Neural progenitor cell (in vitro differentiated cells): Measurements from ENCODE around the gene FBXL17. TPM values are rescaled to one million over a fixed set of nuclear protein-coding genes. Genes with fewer than 3 reads are reported as not detected.
A peak's percentile ranks its signal among the peaks of the same experiment; 100 is the strongest.

Experiments
- DNase-seq: peaks from one replicate; pipeline ENCODE4 v3.0.0-alpha.2; 2016; ENCODE audit warnings: low spot score
- H2AFZ ChIP-seq: fragments of 200-600 bp; sonication (generic); replicated peaks from 2 replicates; pipeline ENCODE4 v1.6.1; 2016; ENCODE audit warnings: antibody characterized with exemption
- H3F3A ChIP-seq: fragments of 200-600 bp; sonication (generic); 2 replicates; pipeline ENCODE4 v1.6.1; 2016; ENCODE audit warnings: antibody characterized with exemption, low read depth
- H3K27ac ChIP-seq: fragments of 200-600 bp; sonication (generic); 2 replicates; pipeline ENCODE4 v1.5.1; 2016; ENCODE audit warnings: mild to moderate bottlenecking
- H3K27me3 ChIP-seq: fragments of 200-600 bp; sonication (generic); 2 replicates; pipeline ENCODE4 v1.6.1; 2016; ENCODE audit warnings: mild to moderate bottlenecking, moderate library complexity
- H3K36me3 ChIP-seq: fragments of 200-600 bp; sonication (generic); 2 replicates; pipeline ENCODE4 v1.5.1; 2016
- H3K4me1 ChIP-seq: fragments of 200-600 bp; sonication (generic); 2 replicates; pipeline ENCODE4 v1.6.1; 2016; ENCODE audit warnings: mixed run types
- H3K4me2 ChIP-seq: fragments of 200-600 bp; sonication (generic); 2 replicates; pipeline ENCODE4 v1.6.1; 2016
- H3K4me3 ChIP-seq: fragments of 200-600 bp; sonication (generic); 2 replicates; pipeline ENCODE4 v1.5.1; 2016
- H3K79me2 ChIP-seq: fragments of 200-600 bp; sonication (generic); 2 replicates; pipeline ENCODE4 v1.6.1; 2016; ENCODE audit warnings: low read depth
- H3K9ac ChIP-seq: fragments of 200-600 bp; sonication (generic); 2 replicates; pipeline ENCODE4 v1.6.1; 2016
- H3K9me3 ChIP-seq: fragments of 200-600 bp; sonication (generic); 2 replicates; pipeline ENCODE4 v1.5.1; 2016; ENCODE audit warnings: low read depth
- H4K20me1 ChIP-seq: fragments of 200-600 bp; sonication (generic); 2 replicates; pipeline ENCODE4 v1.6.1; 2016; ENCODE audit warnings: low read depth
- H3K27ac Mint-ChIP-seq: 3 replicates; pipeline ENCODE4 v1.8.0; 2021; ENCODE audit warnings: mixed read lengths
- H3K27me3 Mint-ChIP-seq: 2 replicates; pipeline ENCODE4 v1.8.0; 2022; ENCODE audit warnings: low read depth, mild to moderate bottlenecking, inconsistent platforms, moderate library complexity, mixed read lengths; ENCODE audit not compliant: insufficient read depth
- H3K36me3 Mint-ChIP-seq: 3 replicates; pipeline ENCODE4 v1.8.0; 2021; ENCODE audit warnings: mixed read lengths
- H3K4me1 Mint-ChIP-seq: 3 replicates; pipeline ENCODE4 v1.8.0; 2021; ENCODE audit warnings: mixed read lengths
- H3K4me3 Mint-ChIP-seq: 3 replicates; pipeline ENCODE4 v1.8.0; 2021; ENCODE audit warnings: mild to moderate bottlenecking, moderate library complexity, mixed read lengths
- H3K9me3 Mint-ChIP-seq: 3 replicates; pipeline ENCODE4 v1.8.0; 2020; ENCODE audit warnings: mixed read lengths
- EZH2 ChIP-seq: fragments of 200-600 bp; sonication (generic); IDR thresholded peaks from 2 replicates; pipeline ENCODE4 v1.6.1; 2017; ENCODE audit warnings: antibody characterized with exemption, mild to moderate bottlenecking, moderate library complexity
- EZH2phosphoT487 ChIP-seq: fragments of 200-600 bp; sonication (generic); IDR thresholded peaks from 2 replicates; pipeline ENCODE4 v1.6.1; 2017; ENCODE audit warnings: antibody characterized with exemption
- total RNA-seq: library from RNA; depleted of rRNA; stranded (reverse); fragments of >200 nt; gene quantifications from 2 replicates; pipeline ENCODE4 v1.2.3, GENCODE V29; 2015; ENCODE audit warnings: low replicate concordance
- TF ChIP-seq, protein P1 (sequence below): fragments of 200-600 bp; sonication (generic); IDR thresholded peaks from 2 replicates; pipeline ENCODE4 v1.5.1; 2017; ENCODE audit warnings: antibody characterized with exemption, mild to moderate bottlenecking

The FBXL17 gene
- total RNA-seq, 1 donor from 2014 or later, result 7.6 TPM

DNA sequence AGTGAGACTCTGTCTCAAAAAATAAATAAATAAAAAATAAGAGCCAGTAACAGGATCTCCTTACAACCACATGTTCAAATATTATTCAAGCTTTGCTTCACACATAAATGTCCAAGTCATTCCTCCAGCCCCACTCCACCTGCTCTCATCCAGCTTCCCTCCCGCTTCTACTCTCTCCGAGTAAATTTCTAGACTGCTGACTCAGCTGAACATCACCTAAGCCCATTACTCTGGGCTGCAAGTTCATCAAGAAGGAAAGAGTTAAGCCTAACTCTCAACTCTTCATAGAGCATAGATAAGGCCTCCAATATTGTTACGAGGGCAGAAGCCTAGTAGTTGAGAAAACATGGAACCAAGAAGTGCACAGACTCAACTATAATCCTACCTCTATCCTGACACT, 300.2 kb downstream of the FBXL17 start:
- H3K79me2 ChIP-seq, result no peaks in the 10 kb centered on the region
- H3K9me3 ChIP-seq, result peaks cover 4% of the 10 kb centered on the region
- Mint-ChIP-seq H3K4me3 (no peak overlapping the region), H3K36me3 (no peaks in the 10 kb centered on the region), H3K4me1 (peaks cover 8% of the 10 kb centered on the region), H3K9me3 (no peaks in the 10 kb centered on the region), H3K27me3 (no peaks in the 10 kb centered on the region), H3K27ac (no peak overlapping the region)
- no peak overlapping the region for H3K4me2 ChIP-seq
- no peaks in the 10 kb centered on the region for H3K27me3 ChIP-seq
- peaks cover 26% of the 10 kb centered on the region for H3F3A ChIP-seq
- no peak overlapping the region for H3K4me3 ChIP-seq
- H3K4me1 ChIP-seq, result peaks cover 33% of the 10 kb centered on the region
- TF ChIP-seq, protein P1, sequence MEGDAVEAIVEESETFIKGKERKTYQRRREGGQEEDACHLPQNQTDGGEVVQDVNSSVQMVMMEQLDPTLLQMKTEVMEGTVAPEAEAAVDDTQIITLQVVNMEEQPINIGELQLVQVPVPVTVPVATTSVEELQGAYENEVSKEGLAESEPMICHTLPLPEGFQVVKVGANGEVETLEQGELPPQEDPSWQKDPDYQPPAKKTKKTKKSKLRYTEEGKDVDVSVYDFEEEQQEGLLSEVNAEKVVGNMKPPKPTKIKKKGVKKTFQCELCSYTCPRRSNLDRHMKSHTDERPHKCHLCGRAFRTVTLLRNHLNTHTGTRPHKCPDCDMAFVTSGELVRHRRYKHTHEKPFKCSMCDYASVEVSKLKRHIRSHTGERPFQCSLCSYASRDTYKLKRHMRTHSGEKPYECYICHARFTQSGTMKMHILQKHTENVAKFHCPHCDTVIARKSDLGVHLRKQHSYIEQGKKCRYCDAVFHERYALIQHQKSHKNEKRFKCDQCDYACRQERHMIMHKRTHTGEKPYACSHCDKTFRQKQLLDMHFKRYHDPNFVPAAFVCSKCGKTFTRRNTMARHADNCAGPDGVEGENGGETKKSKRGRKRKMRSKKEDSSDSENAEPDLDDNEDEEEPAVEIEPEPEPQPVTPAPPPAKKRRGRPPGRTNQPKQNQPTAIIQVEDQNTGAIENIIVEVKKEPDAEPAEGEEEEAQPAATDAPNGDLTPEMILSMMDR, result no peak
- TF ChIP-seq EZH2phosphoT487 (no peak), EZH2 (no peak)
- no peak overlapping the region for H3K27ac ChIP-seq
- H4K20me1 ChIP-seq, result no peaks in the 10 kb centered on the region
- no peaks in the 10 kb centered on the region for H3K36me3 ChIP-seq
- H3K9ac ChIP-seq, result no peak overlapping the region
- DNase-seq, result no peak
- H2AFZ ChIP-seq, result no peak overlapping the region

DNA sequence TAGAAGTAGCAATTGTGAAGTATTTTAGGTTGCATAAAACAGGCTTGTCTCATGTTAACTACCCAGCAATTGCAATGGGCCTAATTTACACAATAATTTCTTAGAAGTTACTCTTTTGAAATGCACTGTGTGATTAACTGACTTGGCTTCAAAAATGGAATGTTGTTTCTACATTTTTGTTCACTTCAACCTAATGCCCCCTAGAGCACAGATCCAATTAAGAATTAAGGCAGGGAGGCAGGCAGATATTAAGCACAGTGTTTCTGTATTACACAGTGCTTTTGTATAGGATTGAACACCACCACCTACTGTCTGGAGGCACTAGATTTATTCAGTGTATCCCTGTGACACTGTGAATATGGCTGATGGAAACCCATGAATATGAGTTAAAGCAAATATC, 302.1 kb downstream of the FBXL17 start:
- H2AFZ ChIP-seq, result no peak overlapping the region
- no peaks in the 10 kb centered on the region for H3K36me3 ChIP-seq
- peaks cover 29% of the 10 kb centered on the region for H3F3A ChIP-seq
- no peak overlapping the region for H3K27ac Mint-ChIP-seq
- peaks cover 1% of the 10 kb centered on the region for H3K36me3 Mint-ChIP-seq
- no peak overlapping the region for H3K4me3 ChIP-seq
- TF ChIP-seq, protein P1, result no peak
- TF ChIP-seq EZH2 (no peak), EZH2phosphoT487 (no peak)
- peaks cover 24% of the 10 kb centered on the region for H3K4me1 ChIP-seq
- no peaks in the 10 kb centered on the region for H4K20me1 ChIP-seq
- H3K27me3 ChIP-seq, result no peaks in the 10 kb centered on the region
- no peak for DNase-seq
- H3K9ac ChIP-seq, result no peak overlapping the region
- H3K9me3 Mint-ChIP-seq, result peaks cover 3% of the 10 kb centered on the region
- no peak overlapping the region for H3K4me3 Mint-ChIP-seq
- H3K27me3 Mint-ChIP-seq, result no peaks in the 10 kb centered on the region
- no peak overlapping the region for H3K4me2 ChIP-seq
- H3K4me1 Mint-ChIP-seq, result peaks cover 8% of the 10 kb centered on the region
- H3K27ac ChIP-seq, result peak overlapping the region; percentile 39
- peaks cover 4% of the 10 kb centered on the region for H3K9me3 ChIP-seq
- H3K79me2 ChIP-seq, result no peaks in the 10 kb centered on the region

DNA sequence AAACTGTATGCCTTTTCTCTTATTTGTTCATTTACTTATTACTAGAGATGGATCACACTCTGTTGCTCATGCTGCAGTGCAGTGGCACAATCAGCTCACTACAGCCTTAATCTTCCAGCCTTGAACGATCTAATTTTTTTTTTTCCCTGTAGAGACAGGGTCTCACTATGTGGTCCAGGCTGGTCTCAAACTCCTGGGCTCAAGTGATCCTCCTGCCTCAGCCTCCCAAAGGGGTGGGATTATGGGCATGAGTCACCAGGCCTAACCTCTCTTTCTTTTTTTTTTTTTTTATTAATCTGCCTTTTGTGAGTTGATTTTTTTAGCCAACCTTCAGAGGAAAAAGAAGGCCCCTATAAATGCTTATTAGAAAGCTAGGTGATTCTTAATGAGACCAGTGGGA, 303.0 kb downstream of the FBXL17 start:
- H3K27ac ChIP-seq, result peak overlapping the region; percentile 39
- H3K27me3 ChIP-seq, result no peaks in the 10 kb centered on the region
- TF ChIP-seq EZH2, result no peak
- TF ChIP-seq, protein P1, result no peak
- no peak for TF ChIP-seq EZH2phosphoT487
- H3K4me2 ChIP-seq, result peak overlapping the region; percentile 39
- Mint-ChIP-seq H3K4me1 (peaks cover 3% of the 10 kb centered on the region), H3K4me3 (no peak overlapping the region), H3K27me3 (no peaks in the 10 kb centered on the region), H3K27ac (no peak overlapping the region), H3K36me3 (peaks cover 4% of the 10 kb centered on the region), H3K9me3 (peaks cover 6% of the 10 kb centered on the region)
- H3K36me3 ChIP-seq, result no peaks in the 10 kb centered on the region
- no peaks in the 10 kb centered on the region for H3K79me2 ChIP-seq
- peaks cover 4% of the 10 kb centered on the region for H3K9me3 ChIP-seq
- H3K4me3 ChIP-seq, result no peak overlapping the region
- H3K9ac ChIP-seq, result no peak overlapping the region
- DNase-seq, result no peak
- H2AFZ ChIP-seq, result no peak overlapping the region
- no peaks in the 10 kb centered on the region for H4K20me1 ChIP-seq
- peaks cover 29% of the 10 kb centered on the region for H3F3A ChIP-seq
- peaks cover 22% of the 10 kb centered on the region for H3K4me1 ChIP-seq
